ENCODE data around the gene CLINT1. TPM values are rescaled to one million over a fixed set of nuclear protein-coding genes. Genes with fewer than 3 reads are reported as not detected.
A peak's percentile ranks its signal among the peaks of the same experiment; 100 is the strongest.

The CLINT1 gene
- polyA plus RNA-seq, 4 donors: 37.3 to 145 (median 67.7) TPM

- WGBS, 3 donors: 82 to 91% (median 85%) methylated on average over 11 of the region's 11 CpGs
- DNase-seq (no peak), FAIRE-seq (no peak)
- no peaks in the 10 kb centered on the region for H3K27me3 ChIP-seq (ENCODE audit: control insufficient read depth in 3 of 3, insufficient read depth in 3 of 3, low read length in 3 of 3)
- H3K27ac ChIP-seq (ENCODE audit: low read depth in 1 of 3, low read length in 2 of 3): no peak overlapping the region
- H3K4me1 ChIP-seq (ENCODE audit: control insufficient read depth in 3 of 3, insufficient read depth in 2 of 3, low read depth in 1 of 3, low read length in 2 of 3): peaks cover 0 to 10% (median 3%) of the 10 kb centered on the region in 3 donors
- no peaks in the 10 kb centered on the region for H3K9me3 ChIP-seq (ENCODE audit: control insufficient read depth in 2 of 2, insufficient read depth in 1 of 2, low read depth in 1 of 2, low read length in 1 of 2)
- H3K36me3 ChIP-seq (ENCODE audit: control insufficient read depth in 3 of 3, insufficient read depth in 2 of 3, low read depth in 1 of 3, low read length in 3 of 3): peaks cover 0 to 6% (median 5%) of the 10 kb centered on the region in 3 donors
- no peak overlapping the region for H3K4me3 ChIP-seq (ENCODE audit: low read depth in 1 of 3, low read length in 3 of 3)
Measured at GRCh38 chr5:157749462-157749799, 109.5 kb downstream of the CLINT1 start.

DNA sequence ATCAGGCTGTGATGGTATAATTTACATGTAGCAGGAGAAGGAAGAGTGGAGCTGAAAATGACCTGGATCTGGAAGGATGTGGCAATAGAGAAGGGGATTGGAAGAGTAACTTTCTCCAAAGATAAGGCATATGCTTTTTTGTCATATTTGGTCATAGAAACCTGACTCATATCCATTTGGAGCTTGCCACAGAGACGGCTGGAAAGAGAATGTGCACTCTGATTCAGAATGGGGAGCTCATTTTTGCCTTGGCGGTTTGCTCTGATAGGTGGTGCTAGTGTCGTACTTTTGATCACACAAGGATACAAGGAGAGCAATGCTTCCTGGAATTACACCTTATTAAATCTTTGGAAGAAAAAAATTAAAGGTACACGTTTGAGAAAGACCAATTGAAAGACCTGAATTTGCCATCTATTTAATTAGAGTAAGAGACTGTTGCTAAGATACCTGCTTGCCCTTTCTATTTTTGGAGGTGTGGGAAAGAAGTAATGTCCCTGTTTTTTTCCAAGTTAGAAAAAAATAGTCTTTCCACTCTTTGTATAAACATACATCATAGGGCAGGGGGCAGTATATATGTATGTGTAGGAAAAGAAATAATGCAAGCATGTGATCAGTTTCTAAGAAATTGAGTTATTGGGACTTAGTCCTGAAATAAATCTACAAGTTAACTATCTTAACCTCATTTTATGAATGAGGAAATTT lies 110.0 kb downstream of the CLINT1 start:
- DNase-seq (no peak), FAIRE-seq (no peak)
- no peak overlapping the region for H3K27ac ChIP-seq (ENCODE audit: low read depth in 1 of 3, low read length in 2 of 3)
- H3K4me3 ChIP-seq (ENCODE audit: low read depth in 1 of 3, low read length in 3 of 3): no peak overlapping the region
- no peaks in the 10 kb centered on the region for H3K9me3 ChIP-seq (ENCODE audit: control insufficient read depth in 2 of 2, insufficient read depth in 1 of 2, low read depth in 1 of 2, low read length in 1 of 2)
- peaks cover 0 to 6% (median 3%) of the 10 kb centered on the region in 3 donors for H3K36me3 ChIP-seq (ENCODE audit: control insufficient read depth in 3 of 3, insufficient read depth in 2 of 3, low read depth in 1 of 3, low read length in 3 of 3)
- no peaks in the 10 kb centered on the region for H3K27me3 ChIP-seq (ENCODE audit: control insufficient read depth in 3 of 3, insufficient read depth in 3 of 3, low read length in 3 of 3)
- peaks cover 0 to 10% (median 3%) of the 10 kb centered on the region in 3 donors for H3K4me1 ChIP-seq (ENCODE audit: control insufficient read depth in 3 of 3, insufficient read depth in 2 of 3, low read depth in 1 of 3, low read length in 2 of 3)
- 80 to 85% (median 83%) methylated on average over 4 of the region's 4 CpGs for WGBS, 3 donors

GRCh38 chr5:157747766-157748700 lies 110.9 kb downstream of the CLINT1 start:
- WGBS, 3 donors: 92 to 95% (median 95%) methylated on average over 8 of the region's 8 CpGs
- no peak for FAIRE-seq

GRCh38 chr5:157747173-157747740 lies 111.7 kb downstream of the CLINT1 start:
- no peaks in the 10 kb centered on the region for H3K27me3 ChIP-seq (ENCODE audit: control insufficient read depth in 3 of 3, insufficient read depth in 3 of 3, low read length in 3 of 3)
- no peak overlapping the region for H3K4me3 ChIP-seq (ENCODE audit: low read depth in 1 of 3, low read length in 3 of 3)
- no peak overlapping the region for H3K27ac ChIP-seq (ENCODE audit: low read depth in 1 of 3, low read length in 2 of 3)
- H3K36me3 ChIP-seq (ENCODE audit: control insufficient read depth in 3 of 3, insufficient read depth in 2 of 3, low read depth in 1 of 3, low read length in 3 of 3): peaks cover 0 to 3% (median 0%) of the 10 kb centered on the region in 3 donors
- H3K9me3 ChIP-seq (ENCODE audit: control insufficient read depth in 2 of 2, insufficient read depth in 1 of 2, low read depth in 1 of 2, low read length in 1 of 2): no peaks in the 10 kb centered on the region
- WGBS, 3 donors: 87 to 91% (median 89%) methylated on average over 6 of the region's 6 CpGs
- peaks cover 0 to 14% (median 3%) of the 10 kb centered on the region in 3 donors for H3K4me1 ChIP-seq (ENCODE audit: control insufficient read depth in 3 of 3, insufficient read depth in 2 of 3, low read depth in 1 of 3, low read length in 2 of 3)
- FAIRE-seq: no peak
- no peak for DNase-seq

More at GRCh38 chr5:157747766-157748700, 110.9 kb downstream of the CLINT1 start:
- H3K4me3 ChIP-seq (ENCODE audit: low read depth in 1 of 3, low read length in 3 of 3): no peak overlapping the region
- no peak overlapping the region for H3K27ac ChIP-seq (ENCODE audit: low read depth in 1 of 3, low read length in 2 of 3)
- H3K27me3 ChIP-seq (ENCODE audit: control insufficient read depth in 3 of 3, insufficient read depth in 3 of 3, low read length in 3 of 3): no peaks in the 10 kb centered on the region
- peaks cover 0 to 13% (median 3%) of the 10 kb centered on the region in 3 donors for H3K4me1 ChIP-seq (ENCODE audit: control insufficient read depth in 3 of 3, insufficient read depth in 2 of 3, low read depth in 1 of 3, low read length in 2 of 3)
- DNase-seq: no peak
- H3K36me3 ChIP-seq (ENCODE audit: control insufficient read depth in 3 of 3, insufficient read depth in 2 of 3, low read depth in 1 of 3, low read length in 3 of 3): peaks cover 0 to 6% (median 0%) of the 10 kb centered on the region in 3 donors
- no peaks in the 10 kb centered on the region for H3K9me3 ChIP-seq (ENCODE audit: control insufficient read depth in 2 of 2, insufficient read depth in 1 of 2, low read depth in 1 of 2, low read length in 1 of 2)

- no peaks in the 10 kb centered on the region for H3K9me3 ChIP-seq (ENCODE audit: control insufficient read depth in 2 of 2, insufficient read depth in 1 of 2, low read depth in 1 of 2, low read length in 1 of 2)
- no peak overlapping the region for H3K27ac ChIP-seq (ENCODE audit: low read depth in 1 of 3, low read length in 2 of 3)
- WGBS, 3 donors: 81 to 89% (median 89%) methylated on average over 4 of the region's 4 CpGs
- DNase-seq: no peak
- H3K4me1 ChIP-seq (ENCODE audit: control insufficient read depth in 3 of 3, insufficient read depth in 2 of 3, low read depth in 1 of 3, low read length in 2 of 3): peaks cover 0 to 9% (median 0%) of the 10 kb centered on the region in 3 donors
- peak overlapping the region in 1 of 3 donors; percentile 72 for H3K4me3 ChIP-seq (ENCODE audit: low read depth in 1 of 3, low read length in 3 of 3)
- no peaks in the 10 kb centered on the region for H3K36me3 ChIP-seq (ENCODE audit: control insufficient read depth in 3 of 3, insufficient read depth in 2 of 3, low read depth in 1 of 3, low read length in 3 of 3)
- no peaks in the 10 kb centered on the region for H3K27me3 ChIP-seq (ENCODE audit: control insufficient read depth in 3 of 3, insufficient read depth in 3 of 3, low read length in 3 of 3)
- no peak for FAIRE-seq
Measured at GRCh38 chr5:157745041-157745456, 113.9 kb downstream of the CLINT1 start.

- Histone ChIP-seq H3K4me3 (ENCODE audit: low read depth in 1 of 3, low read length in 3 of 3) (peak overlapping the region; percentile 72 to 92 (median 86)), H3K4me1 (ENCODE audit: control insufficient read depth in 3 of 3, insufficient read depth in 2 of 3, low read depth in 1 of 3, low read length in 2 of 3) (peaks cover 0 to 9% (median 0%) of the 10 kb centered on the region in 3 donors), H3K27ac (ENCODE audit: low read depth in 1 of 3, low read length in 2 of 3) (no peak overlapping the region), H3K9me3 (ENCODE audit: control insufficient read depth in 2 of 2, insufficient read depth in 1 of 2, low read depth in 1 of 2, low read length in 1 of 2) (no peaks in the 10 kb centered on the region), H3K27me3 (ENCODE audit: control insufficient read depth in 3 of 3, insufficient read depth in 3 of 3, low read length in 3 of 3) (no peaks in the 10 kb centered on the region), H3K36me3 (ENCODE audit: control insufficient read depth in 3 of 3, insufficient read depth in 2 of 3, low read depth in 1 of 3, low read length in 3 of 3) (peaks cover under 1 to 2% (median 2%) of the 10 kb centered on the region in 3 donors)
- 2 to 5% (median 4%) methylated on average over 54 to 56 of the region's 56 CpGs for WGBS, 3 donors
- DNase-seq (peak; percentile 22 to 51), FAIRE-seq (no peak)
Measured at GRCh38 chr5:157744051-157745011, 114.6 kb downstream of the CLINT1 start.

GRCh38 chr5:157743163-157744050 lies 115.5 kb downstream of the CLINT1 start, which contains the start of gene LSM11:
Gene LSM11, plus strand, starts transcription at chr5:157743712. Its CDS starts 39 bp downstream, at chr5:157743751.
- H3K4me3 ChIP-seq (ENCODE audit: low read depth in 1 of 3, low read length in 3 of 3): peak within 1 kb of the TSS; percentile 72 to 92 (median 86)
- H3K4me1 ChIP-seq (ENCODE audit: control insufficient read depth in 3 of 3, insufficient read depth in 2 of 3, low read depth in 1 of 3, low read length in 2 of 3): peaks cover 0 to 9% (median 0%) of the 10 kb centered on the region in 3 donors
- DNase-seq (peak; percentile 88 to 97), FAIRE-seq (no peak)
- 0 to 1% (median 0%) methylated on average over 54 to 79 of the region's 79 CpGs for WGBS, 3 donors
- no peaks in the 10 kb centered on the region for H3K9me3 ChIP-seq (ENCODE audit: control insufficient read depth in 2 of 2, insufficient read depth in 1 of 2, low read depth in 1 of 2, low read length in 1 of 2)
- H3K36me3 ChIP-seq (ENCODE audit: control insufficient read depth in 3 of 3, insufficient read depth in 2 of 3, low read depth in 1 of 3, low read length in 3 of 3): peaks cover 2 to 8% (median 5%) of the 10 kb centered on the region in 3 donors
- H3K27ac ChIP-seq (ENCODE audit: low read depth in 1 of 3, low read length in 2 of 3): peak within 1 kb of the TSS in 2 of 3 donors; percentile 14 to 45
- H3K27me3 ChIP-seq (ENCODE audit: control insufficient read depth in 3 of 3, insufficient read depth in 3 of 3, low read length in 3 of 3): no peaks in the 10 kb centered on the region

Data from small intestine (tissue), 7 donors.